Measurements from ENCODE around the gene SYNPO2. TPM values are rescaled to one million over a fixed set of nuclear protein-coding genes. Genes with fewer than 3 reads are reported as not detected.

SYNPO2 gene
- total and polyA plus RNA-seq, 10 of the 15 experiments (the other 5 are each of a cell fraction or from before 2014, with no cell fraction given): 0.04 to 0.34 (median 0.28) TPM

DNA sequence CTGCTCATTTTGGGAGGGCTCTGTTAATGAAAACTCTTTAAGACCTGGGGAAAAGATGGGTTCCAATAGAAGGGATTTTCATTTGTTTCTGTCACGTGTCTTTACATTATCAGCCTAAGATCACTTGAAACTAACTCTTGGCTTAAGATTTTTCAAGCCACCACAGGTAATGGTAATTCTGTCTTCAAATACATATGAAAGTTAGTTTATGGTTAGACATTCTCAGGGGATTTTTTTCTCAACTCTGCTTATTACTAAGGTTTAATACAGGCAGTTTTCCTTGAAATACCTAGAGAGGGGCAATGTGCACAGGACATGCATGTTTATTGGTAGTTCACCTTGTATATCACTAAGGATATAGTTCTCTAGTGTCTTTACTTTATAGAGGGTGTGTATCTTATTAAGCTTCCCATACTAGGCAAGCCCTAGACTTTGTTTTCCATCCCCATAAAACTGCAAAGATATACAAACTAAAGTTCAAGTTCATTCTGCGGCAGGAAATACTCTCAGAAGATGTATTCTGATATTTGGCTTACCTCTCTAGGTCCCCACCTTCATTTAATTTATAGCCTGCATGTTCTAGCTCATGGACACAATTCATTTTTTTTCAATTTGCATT lies 208.7 kb downstream of the SYNPO2 start (continued):
- TF ChIP-seq, protein P1, sequence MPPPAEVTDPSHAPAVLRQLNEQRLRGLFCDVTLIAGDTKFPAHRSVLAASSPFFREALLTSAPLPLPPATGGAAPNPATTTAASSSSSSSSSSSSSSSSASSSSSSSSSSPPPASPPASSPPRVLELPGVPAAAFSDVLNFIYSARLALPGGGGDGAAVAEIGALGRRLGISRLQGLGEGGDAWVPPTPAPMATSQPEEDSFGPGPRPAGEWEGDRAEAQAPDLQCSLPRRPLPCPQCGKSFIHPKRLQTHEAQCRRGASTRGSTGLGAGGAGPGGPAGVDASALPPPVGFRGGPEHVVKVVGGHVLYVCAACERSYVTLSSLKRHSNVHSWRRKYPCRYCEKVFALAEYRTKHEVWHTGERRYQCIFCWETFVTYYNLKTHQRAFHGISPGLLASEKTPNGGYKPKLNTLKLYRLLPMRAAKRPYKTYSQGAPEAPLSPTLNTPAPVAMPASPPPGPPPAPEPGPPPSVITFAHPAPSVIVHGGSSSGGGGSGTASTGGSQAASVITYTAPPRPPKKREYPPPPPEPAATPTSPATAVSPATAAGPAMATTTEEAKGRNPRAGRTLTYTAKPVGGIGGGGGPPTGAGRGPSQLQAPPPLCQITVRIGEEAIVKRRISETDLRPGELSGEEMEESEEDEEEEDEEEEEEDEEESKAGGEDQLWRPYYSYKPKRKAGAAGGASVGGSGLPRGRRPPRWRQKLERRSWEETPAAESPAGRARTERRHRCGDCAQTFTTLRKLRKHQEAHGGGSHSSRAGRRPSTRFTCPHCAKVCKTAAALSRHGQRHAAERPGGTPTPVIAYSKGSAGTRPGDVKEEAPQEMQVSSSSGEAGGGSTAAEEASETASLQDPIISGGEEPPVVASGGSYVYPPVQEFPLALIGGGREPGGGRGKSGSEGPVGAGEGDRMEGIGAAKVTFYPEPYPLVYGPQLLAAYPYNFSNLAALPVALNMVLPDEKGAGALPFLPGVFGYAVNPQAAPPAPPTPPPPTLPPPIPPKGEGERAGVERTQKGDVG (CRISPR knock-in tag; IDR thresholded peaks at IDR 0.05): no peak
- TF ChIP-seq, protein P2, sequence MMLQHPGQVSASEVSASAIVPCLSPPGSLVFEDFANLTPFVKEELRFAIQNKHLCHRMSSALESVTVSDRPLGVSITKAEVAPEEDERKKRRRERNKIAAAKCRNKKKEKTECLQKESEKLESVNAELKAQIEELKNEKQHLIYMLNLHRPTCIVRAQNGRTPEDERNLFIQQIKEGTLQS (IDR thresholded peaks at IDR 0.05; ENCODE audit: borderline replicate concordance, extremely low read depth, low read depth, low read length): no peak

DNA sequence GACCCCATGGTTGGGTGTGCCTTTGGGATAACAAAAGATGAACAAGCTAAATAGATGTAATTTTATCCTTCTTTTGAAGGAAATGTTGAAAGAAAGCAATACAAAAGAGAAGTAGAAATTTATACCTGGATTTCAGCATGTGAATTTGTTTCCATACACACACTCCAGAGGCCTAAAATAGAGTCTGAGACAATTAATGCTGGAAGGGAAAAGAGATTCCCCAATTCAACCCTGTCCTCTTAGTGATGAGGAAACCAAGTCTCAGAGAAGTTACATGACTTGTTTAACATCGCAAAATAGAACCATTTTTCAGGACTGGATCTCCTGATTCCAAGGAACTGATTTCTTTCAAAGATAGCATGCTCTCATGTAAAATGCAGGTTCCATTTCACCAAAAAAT lies 209.7 kb downstream of the SYNPO2 start:
- CTCF ChIA-PET: no interaction called here
- WGBS (ENCODE audit: insufficient coverage, insufficient replicate concordance, low lambda C conversion rate, missing lambda C conversion rate): 85% methylated on average over 1 of the region's 1 CpG
- H3K4me1 ChIP-seq (ENCODE audit: control insufficient read depth, insufficient read depth, low read length): no peaks in the 10 kb centered on the region
- TF ChIP-seq NBN (IDR thresholded peaks at IDR 0.05) (no peak), IRF4 (IDR thresholded peaks at IDR 0.05; ENCODE audit: low read depth, low read length) (no peak), ZNF274 (IDR thresholded peaks at IDR 0.05; ENCODE audit: insufficient read depth, insufficient read length) (no peak), RELA (IDR thresholded peaks at IDR 0.05; ENCODE audit: borderline replicate concordance, partially characterized antibody) (no peak)
- TF ChIP-seq, protein P3, sequence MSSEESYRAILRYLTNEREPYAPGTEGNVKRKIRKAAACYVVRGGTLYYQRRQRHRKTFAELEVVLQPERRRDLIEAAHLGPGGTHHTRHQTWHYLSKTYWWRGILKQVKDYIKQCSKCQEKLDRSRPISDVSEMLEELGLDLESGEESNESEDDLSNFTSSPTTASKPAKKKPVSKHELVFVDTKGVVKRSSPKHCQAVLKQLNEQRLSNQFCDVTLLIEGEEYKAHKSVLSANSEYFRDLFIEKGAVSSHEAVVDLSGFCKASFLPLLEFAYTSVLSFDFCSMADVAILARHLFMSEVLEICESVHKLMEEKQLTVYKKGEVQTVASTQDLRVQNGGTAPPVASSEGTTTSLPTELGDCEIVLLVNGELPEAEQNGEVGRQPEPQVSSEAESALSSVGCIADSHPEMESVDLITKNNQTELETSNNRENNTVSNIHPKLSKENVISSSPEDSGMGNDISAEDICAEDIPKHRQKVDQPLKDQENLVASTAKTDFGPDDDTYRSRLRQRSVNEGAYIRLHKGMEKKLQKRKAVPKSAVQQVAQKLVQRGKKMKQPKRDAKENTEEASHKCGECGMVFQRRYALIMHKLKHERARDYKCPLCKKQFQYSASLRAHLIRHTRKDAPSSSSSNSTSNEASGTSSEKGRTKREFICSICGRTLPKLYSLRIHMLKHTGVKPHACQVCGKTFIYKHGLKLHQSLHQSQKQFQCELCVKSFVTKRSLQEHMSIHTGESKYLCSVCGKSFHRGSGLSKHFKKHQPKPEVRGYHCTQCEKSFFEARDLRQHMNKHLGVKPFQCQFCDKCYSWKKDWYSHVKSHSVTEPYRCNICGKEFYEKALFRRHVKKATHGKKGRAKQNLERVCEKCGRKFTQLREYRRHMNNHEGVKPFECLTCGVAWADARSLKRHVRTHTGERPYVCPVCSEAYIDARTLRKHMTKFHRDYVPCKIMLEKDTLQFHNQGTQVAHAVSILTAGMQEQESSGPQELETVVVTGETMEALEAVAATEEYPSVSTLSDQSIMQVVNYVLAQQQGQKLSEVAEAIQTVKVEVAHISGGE (CRISPR knock-in tag; IDR thresholded peaks at IDR 0.05): no peak
- TF ChIP-seq, protein P4, sequence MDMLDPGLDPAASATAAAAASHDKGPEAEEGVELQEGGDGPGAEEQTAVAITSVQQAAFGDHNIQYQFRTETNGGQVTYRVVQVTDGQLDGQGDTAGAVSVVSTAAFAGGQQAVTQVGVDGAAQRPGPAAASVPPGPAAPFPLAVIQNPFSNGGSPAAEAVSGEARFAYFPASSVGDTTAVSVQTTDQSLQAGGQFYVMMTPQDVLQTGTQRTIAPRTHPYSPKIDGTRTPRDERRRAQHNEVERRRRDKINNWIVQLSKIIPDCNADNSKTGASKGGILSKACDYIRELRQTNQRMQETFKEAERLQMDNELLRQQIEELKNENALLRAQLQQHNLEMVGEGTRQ (IDR thresholded peaks at IDR 0.05; ENCODE audit: borderline replicate concordance, low read depth, low read length): no peak
- TF ChIP-seq, protein P5, sequence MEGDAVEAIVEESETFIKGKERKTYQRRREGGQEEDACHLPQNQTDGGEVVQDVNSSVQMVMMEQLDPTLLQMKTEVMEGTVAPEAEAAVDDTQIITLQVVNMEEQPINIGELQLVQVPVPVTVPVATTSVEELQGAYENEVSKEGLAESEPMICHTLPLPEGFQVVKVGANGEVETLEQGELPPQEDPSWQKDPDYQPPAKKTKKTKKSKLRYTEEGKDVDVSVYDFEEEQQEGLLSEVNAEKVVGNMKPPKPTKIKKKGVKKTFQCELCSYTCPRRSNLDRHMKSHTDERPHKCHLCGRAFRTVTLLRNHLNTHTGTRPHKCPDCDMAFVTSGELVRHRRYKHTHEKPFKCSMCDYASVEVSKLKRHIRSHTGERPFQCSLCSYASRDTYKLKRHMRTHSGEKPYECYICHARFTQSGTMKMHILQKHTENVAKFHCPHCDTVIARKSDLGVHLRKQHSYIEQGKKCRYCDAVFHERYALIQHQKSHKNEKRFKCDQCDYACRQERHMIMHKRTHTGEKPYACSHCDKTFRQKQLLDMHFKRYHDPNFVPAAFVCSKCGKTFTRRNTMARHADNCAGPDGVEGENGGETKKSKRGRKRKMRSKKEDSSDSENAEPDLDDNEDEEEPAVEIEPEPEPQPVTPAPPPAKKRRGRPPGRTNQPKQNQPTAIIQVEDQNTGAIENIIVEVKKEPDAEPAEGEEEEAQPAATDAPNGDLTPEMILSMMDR (IDR thresholded peaks at IDR 0.05 in 2 of 3, conservative IDR thresholded peaks at IDR 0.05 in 1 of 3; ENCODE audit: control insufficient read depth in 2 of 3, extremely low read depth in 1 of 3, insufficient read depth in 1 of 3, low read depth in 3 of 3, low read length in 3 of 3): no peak

More for the DNA sequence above, 209.7 kb downstream of the SYNPO2 start:
- H2AFZ ChIP-seq (ENCODE audit: control insufficient read depth, low read depth, low read length): no peak overlapping the region
- intact Hi-C loops (cut with micrococcal nuclease; ENCODE audit: unreplicated experiment): no loop called here
- in situ Hi-C loops (cut with MboI): no loop called here
- H3K4me3 ChIP-seq: no peak overlapping the region
- BruUV-seq (replicated peaks): no TSS peak
- no peaks in the 10 kb centered on the region for H4K20me1 ChIP-seq (ENCODE audit: control insufficient read depth, insufficient read depth)
- DNase-seq (ENCODE audit: low read depth, low spot score): no peak
- H3K9ac ChIP-seq (ENCODE audit: control insufficient read depth, insufficient read depth, low read length): no peak overlapping the region
- H3K27me3 ChIP-seq (replicated peaks in 1 of 2; ENCODE audit: control insufficient read depth in 2 of 2, insufficient read depth in 2 of 2, low read length in 1 of 2): no peaks in the 10 kb centered on the region
- H3K27ac ChIP-seq (ENCODE audit: control insufficient read depth, insufficient read depth): no peak overlapping the region
- H3K79me2 ChIP-seq (ENCODE audit: control insufficient read depth, insufficient read depth, low read length): no peaks in the 10 kb centered on the region
- no peak for FAIRE-seq
- no peak for ATAC-seq
- ChIA-PET RAD21 (ENCODE audit: unreplicated experiment) (no interaction called here), SMC1A (ENCODE audit: uncharacterized antibody, unreplicated experiment) (no interaction called here), POLR2A (no interaction called here)
- H3K36me3 ChIP-seq (ENCODE audit: control insufficient read depth in 2 of 2, insufficient read depth in 2 of 2, low read length in 1 of 2): no peaks in the 10 kb centered on the region
- H3K9me3 ChIP-seq (replicated peaks; ENCODE audit: control insufficient read depth, insufficient read depth, low read length): no peaks in the 10 kb centered on the region
- no peak overlapping the region for H3K4me2 ChIP-seq (ENCODE audit: control insufficient read depth, insufficient read depth)

Measured in GM12878 (cell line).